GM21381 (cell line): ENCODE data around the gene EXOC6B.

Experiments
- ATAC-seq: cut with Tn5 transposase; IDR thresholded peaks from one replicate; pipeline ENCODE4 v1.9.1; 2021; ENCODE audit warnings: mild to moderate bottlenecking, moderate library complexity; ENCODE audit not compliant: unreplicated experiment

The EXOC6B gene

DNA sequence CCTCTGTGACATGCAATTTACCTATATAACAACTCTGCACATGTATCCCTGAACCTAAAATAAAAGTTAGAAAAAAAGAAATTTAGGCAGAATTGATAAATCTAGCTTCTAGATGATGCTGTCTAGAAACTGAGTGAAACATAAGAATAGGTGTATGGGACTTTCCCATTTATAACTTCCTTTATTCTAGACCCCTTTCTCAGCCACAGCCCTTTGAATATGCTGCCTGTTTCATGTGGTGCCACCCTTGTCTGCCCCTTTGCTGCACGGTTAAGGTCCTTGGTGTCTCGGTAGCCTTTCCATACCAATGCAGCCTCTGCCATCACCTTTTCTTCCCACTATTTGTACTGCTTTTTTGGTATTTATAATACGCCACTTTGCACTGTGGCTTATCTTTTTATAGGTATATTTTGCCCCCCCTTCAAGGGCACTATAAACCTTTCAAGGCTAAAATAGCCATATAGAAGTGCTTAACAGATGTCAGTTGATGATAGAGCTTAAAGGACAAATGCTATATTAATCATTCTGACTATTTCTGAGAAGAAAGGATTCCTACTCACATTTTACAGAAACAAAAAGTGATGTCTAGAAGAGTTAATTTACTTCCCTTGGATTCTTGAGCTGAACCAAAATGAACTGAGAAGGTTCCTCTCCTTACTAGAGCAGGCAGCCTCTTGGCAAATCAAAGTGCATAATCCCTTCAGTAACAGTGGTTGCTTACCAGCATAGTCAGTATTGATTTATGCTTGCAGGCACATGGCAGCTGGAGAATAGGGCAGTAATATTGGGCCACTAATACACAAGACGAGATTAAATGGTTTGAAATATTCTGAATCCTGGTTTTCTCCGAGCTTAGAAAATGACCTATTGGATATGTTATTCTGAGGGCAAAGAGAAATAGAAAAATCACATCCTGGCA lies 590.1 kb downstream of the EXOC6B start:
- no peak for ATAC-seq

DNA sequence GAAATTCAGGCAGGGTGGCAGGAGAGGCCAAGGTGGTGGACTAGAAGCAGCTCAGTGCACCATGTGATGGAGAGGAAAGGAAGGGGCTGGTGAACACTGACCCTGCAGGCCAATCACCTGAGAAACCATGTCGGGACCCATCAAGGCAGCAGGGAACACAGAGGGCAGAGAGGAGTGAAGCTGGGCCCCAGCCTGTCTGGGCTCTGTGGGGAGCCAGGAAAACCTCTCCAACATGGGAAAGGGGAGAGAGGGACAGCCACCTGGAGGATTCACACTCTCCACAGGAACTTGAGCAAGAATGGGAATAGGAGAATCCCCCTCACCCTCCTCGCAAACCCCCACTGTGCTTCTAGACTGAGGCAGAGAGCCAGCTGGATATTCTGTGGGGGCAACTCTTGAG lies 592.6 kb downstream of the EXOC6B start:
- ATAC-seq, result no peak

DNA sequence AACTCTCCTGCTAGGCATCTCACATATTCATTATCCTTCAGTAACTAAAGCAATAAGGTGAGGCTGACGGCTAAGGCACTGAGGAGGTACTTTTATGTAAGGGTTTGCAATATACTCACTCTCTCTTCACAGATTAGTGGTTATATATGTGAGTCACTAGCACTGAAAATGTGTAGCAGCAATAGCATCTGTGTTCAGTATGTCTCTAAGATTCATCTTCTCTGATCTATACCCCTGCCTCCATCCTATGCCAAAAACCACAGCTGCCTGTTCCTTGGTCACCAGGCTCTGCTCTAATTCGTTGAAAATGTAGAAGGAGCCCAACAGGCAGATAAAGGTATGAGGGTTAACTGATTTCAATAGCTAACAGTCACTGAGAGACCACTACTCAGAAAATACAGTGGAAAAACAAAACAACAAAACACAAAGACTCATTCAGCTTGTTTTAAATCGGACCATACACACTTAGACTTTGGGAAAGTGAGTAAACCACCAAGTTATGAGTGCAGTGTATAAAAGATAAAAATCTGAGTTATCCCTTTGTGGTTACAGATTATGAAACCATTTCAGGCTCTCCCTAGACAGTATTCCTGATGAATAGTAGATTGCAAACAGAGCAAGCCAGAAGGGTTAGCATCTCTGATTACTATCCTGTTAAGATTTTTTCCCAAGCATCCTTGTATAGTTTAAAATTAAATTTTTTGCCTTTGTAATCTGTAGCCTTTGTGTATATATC lies 602.8 kb downstream of the EXOC6B start:
- ATAC-seq, result no peak

DNA sequence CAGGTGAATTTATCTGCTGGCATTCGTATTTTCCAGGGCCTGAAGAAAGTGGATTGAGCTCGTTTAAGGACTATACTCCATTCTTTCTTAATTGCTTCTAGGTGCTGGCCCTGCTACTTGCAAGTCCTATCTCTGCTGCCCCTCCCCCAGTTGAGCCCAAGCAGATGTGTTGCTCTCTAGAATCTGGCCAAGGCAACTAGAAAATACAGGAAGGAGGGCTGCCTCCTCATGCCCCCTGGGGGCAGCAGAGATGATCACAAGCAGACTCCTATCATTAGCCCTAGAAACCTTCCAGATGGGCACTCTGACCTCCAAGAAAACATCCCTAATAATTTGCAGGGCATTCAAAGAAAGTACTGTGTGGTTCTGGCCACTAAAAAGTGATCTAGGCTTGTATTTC lies 605.7 kb downstream of the EXOC6B start:
- no peak for ATAC-seq

DNA sequence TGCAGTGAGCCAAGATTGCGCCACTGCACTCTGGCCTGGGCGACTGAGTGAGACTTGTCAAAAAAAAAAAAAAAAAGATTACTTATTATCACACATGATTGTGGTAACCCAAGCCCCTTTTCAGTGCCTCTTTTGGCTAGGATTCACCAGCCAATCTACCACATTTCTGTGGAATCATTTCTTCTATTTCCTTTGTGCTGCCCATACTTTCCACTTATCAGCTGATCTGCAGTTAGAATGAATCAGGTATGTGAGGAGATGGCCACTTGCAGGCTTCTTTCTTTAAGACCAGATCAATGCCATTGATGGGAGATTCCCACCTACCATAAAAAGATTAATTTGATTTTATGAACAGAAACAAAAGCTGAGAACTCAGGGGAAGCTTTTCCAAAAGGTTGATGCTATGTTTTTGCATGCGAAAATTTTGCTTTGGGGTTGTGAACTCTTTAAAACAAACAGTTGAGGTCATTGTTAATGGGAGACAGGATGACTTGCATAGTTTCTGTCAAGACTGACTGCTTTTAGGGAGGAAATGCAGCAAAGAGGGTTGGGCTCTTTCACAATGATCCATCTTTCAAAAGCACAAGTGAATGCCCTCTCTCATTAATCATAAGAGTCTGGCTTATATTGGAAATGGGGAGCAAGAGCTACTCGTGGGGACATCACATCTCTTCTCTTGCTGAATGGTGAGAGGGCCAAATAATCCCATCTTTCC lies 611.2 kb downstream of the EXOC6B start:
- no peak for ATAC-seq

GRCh38 chr2:72212486-72212855 lies 613.4 kb downstream of the EXOC6B start:
- no peak for ATAC-seq

DNA sequence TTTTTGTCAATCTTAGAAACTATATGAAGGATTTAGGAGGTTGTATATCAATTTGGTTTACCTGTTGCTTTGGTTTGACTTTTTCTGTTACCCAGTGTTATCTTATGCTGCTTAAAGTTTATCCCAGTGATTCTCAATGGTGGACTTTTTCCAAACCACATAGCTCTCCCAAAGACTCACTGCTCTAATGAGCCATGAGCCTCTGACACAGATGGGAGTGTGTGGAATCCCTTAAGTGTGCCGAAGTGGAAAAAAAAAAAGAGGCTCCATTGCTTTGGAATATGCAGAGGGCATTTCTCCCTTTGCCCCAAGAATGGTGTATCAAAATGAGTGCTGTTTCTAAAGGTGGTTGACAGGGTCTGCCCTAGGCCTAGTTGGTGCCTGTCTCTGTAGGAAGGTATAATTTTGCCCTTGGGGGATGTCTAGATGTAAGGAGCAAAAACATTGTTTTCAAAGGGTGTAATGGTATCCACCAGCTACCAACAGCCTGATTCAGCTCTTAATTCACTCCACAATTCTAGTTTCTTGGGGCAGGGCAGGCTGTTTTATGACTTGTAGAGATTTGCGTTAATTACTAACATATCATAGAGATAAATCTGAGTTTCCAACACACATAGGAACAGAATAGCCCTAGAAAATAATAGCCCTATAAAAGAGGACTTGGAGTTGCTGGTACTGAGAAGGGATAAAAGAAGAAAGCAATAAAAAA lies 613.9 kb downstream of the EXOC6B start:
- ATAC-seq, result no peak

GRCh38 chr2:72211350-72211749 lies 614.5 kb downstream of the EXOC6B start:
- no peak for ATAC-seq

DNA sequence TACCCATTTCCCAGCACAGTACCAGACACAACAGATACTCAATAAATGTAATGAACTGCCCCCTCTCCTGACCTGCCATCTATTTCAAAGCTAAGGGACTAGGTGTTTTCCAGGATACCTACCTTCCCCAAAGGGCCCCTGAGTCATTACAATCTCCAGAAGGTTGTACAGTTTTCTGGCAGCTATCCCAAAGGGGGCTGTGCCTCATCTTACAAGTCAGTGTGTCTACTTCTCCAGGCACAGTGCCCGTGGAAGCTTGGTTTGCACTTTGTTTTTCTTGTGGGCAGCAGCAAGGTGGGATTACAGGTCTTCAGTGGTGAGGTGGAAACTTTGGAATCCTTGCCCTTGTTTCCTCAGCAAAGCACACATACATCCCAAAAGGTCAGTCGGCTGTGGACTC lies 615.4 kb downstream of the EXOC6B start:
- no peak for ATAC-seq

DNA sequence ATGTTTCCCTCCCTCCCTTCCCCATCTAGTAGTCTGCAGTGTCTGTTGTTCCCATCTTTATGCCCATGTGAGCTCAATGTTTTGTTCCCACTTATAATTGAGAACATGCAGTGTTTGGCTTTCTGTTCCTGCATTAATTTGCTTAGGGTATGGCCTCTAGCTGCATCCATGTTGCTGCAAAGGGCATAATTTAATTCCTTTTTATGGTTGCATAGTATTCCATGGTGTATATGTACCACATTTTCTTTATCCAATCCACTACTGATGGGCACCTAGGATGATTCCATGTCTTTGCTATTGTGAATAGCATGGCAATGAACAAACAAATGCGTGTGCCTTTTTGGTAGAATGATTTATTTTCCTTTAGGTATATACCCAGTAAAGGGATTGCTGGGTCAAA lies 617.6 kb downstream of the EXOC6B start:
- ATAC-seq, result no peak

GRCh38 chr2:72207334-72207733 lies 618.5 kb downstream of the EXOC6B start:
- no peak for ATAC-seq

DNA sequence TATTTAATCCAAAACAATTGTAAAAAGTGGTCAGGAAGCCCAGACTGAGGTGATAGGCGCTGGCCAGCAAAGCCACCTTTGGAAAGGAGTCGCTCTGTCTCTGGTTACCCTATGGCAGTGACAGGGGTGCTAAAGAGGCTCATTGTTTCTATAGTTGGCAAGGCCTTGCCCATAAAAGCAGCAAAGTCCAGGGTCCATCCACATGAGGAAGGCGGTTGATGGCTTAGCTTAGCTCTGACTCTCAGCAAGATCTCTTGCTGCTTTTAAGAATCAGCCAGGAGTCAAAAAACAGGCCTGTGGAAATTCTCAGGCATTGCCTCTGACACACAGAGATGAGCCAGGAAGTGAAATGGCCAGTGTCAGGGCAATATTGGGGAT lies 620.3 kb downstream of the EXOC6B start:
- no peak for ATAC-seq

DNA sequence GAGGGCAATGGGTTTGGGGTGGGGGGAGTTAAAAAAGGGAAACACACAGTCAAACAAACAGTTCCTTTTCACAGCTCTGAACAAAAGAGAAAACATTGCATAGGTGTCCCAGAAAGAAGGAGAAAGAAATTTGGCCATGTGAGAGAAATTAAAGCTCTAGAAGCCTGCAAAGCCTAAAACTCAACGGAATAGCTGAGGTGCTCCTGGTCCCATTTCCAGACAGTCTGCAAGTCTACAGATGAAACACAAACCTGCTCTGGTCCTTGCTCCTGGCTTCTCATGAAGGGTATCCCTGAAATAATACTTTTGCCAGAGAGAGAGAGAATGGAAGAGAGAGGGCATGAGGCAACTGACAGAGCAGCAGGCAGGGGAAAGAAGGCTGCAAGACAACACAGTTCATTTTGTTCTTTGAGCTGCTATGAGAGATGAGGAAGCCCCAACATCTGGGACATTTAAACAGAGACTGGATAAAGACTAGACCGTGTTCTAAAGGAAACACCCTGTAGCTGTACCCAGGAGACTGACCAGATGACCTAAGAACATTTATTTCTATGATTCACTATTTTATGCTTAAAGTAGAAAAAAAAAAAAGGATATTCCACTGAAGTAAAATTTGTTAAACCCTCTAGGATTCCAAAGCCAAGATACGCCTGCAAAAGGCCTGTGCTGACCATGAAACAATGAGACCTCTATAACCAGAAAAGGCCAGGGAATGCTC lies 620.9 kb downstream of the EXOC6B start:
- ATAC-seq, result no peak

- ATAC-seq, result no peak
These were observed 621.6 kb downstream of the EXOC6B start for GRCh38 chr2:72204156-72204785.

DNA sequence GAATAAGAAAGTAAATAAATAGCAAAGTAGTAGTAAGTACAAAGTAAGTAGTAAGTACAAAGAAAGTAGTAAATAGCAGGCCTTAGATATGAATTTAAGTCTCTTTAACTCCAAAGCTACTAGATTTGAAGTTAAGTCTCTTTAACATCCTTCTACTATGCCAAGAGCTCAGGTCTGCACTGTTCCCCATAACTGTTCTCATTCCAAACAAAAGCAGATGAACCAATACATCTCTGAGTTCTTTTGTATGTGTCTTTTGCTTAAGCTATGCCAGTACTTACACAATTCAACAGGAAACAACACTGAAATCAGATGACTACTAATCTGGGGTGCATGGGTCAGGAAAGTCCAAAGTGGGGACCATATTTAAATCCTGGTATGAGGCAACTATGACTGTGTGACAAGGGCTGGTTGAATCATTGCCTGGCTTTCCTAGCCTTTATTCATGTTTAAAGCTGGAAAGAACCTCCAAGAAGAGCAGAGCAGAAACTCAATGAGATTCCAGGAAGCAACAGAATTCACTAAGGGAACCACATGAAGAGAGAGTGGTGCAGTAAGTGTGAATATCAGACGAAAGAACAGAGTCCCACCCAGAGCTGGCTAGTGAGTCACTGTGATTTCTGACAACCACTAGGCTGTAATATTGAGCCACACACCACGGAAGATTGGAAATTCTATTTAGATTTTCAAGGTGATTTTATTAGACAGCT lies 627.1 kb downstream of the EXOC6B start:
- no peak for ATAC-seq

GRCh38 chr2:72193723-72194122 lies 632.1 kb downstream of the EXOC6B start:
- no peak for ATAC-seq

DNA sequence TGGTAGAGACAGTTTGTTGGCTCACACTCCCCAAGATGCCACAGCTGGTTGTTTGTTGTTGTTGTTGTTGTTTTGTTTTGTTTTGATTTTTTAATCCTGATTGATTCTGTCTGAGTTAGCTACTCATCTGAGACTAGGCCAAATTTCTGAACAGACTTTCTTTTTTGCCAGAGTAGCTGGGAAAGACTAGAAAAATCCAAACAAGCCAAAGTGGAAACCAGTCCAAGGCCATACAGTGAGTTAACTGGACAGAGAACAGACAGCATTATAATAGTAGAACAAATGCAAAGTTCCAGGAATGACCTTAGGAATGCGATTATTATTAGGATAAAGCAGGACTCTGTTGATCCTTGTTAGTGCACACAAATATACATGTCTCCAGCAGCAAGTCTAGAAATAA lies 634.4 kb downstream of the EXOC6B start:
- ATAC-seq, result no peak

DNA sequence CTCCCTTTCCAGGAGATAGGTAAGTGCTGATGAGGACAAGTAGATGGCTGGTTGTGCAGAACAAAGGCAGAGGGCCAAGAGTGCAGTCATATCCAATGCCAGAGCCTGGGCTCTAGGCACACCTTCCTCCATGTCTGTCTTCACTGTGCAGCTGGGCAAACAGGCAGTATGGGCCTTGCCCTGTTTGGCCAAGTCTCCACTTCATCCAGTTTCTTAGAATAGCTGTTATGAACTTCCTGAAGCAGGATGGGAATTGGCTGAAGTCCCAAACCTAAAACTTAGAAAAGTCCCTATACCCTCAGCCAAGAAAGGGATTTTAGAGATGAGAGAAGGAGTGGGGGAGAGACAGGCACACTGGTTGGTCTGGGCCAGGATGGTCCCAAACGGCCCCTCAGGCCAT lies 640.6 kb downstream of the EXOC6B start:
- ATAC-seq, result no peak

GRCh38 chr2:72183466-72183865 lies 642.4 kb downstream of the EXOC6B start:
- no peak for ATAC-seq
